Effector memory CD4-positive, alpha-beta T cell (primary cell): ENCODE results near the gene NXPH4.

ENCODE experiments used
- DNase-seq, 3 donors: peaks; one replicate each; pipeline ENCODE4 v3.0.0-alpha.2; 2020
- H3K27ac ChIP-seq: 2 replicates; pipeline ENCODE4 v1.7.0; 2013; ENCODE audit warnings: mild to moderate bottlenecking, low read length, moderate library complexity; ENCODE audit not compliant: insufficient read depth, poor library complexity, severe bottlenecking
- H3K27me3 ChIP-seq: replicated peaks from 2 replicates; pipeline ENCODE4 v1.7.0; 2013; ENCODE audit warnings: mild to moderate bottlenecking, low read length; ENCODE audit not compliant: insufficient read depth, control insufficient read depth, poor library complexity, severe bottlenecking
- H3K36me3 ChIP-seq: 2 replicates; pipeline ENCODE4 v1.7.0; 2013; ENCODE audit warnings: mild to moderate bottlenecking, low read length, moderate library complexity; ENCODE audit not compliant: control insufficient read depth, insufficient read depth
- H3K4me1 ChIP-seq: 2 replicates; pipeline ENCODE4 v1.7.0; 2013; ENCODE audit warnings: low read length, mild to moderate bottlenecking; ENCODE audit not compliant: control insufficient read depth, insufficient read depth, poor library complexity, severe bottlenecking
- H3K4me3 ChIP-seq: 2 replicates; pipeline ENCODE4 v1.7.0; 2013; ENCODE audit warnings: low read length, low read depth, mild to moderate bottlenecking; ENCODE audit not compliant: insufficient read depth, poor library complexity, severe bottlenecking
- H3K9me3 ChIP-seq: 2 replicates; pipeline ENCODE4 v1.7.0; 2013; ENCODE audit warnings: mild to moderate bottlenecking, low read length, moderate library complexity; ENCODE audit not compliant: control insufficient read depth

The NXPH4 gene

GRCh38 chr12:57192920-57193319, 23.7 kb upstream of the NXPH4 start:
- Histone ChIP-seq H3K4me1 (no peaks in the 10 kb centered on the region), H3K27me3 (no peaks in the 10 kb centered on the region), H3K27ac (no peak overlapping the region), H3K36me3 (no peaks in the 10 kb centered on the region), H3K9me3 (no peaks in the 10 kb centered on the region), H3K4me3 (no peak overlapping the region)
- DNase-seq = no peak

- no peaks in the 10 kb centered on the region for H3K4me1 ChIP-seq
- no peaks in the 10 kb centered on the region for H3K27me3 ChIP-seq
- no peak for DNase-seq
- no peaks in the 10 kb centered on the region for H3K36me3 ChIP-seq
- H3K4me3 ChIP-seq = no peak overlapping the region
- H3K9me3 ChIP-seq = no peaks in the 10 kb centered on the region
- H3K27ac ChIP-seq = no peak overlapping the region
These were observed 22.8 kb upstream of the NXPH4 start for GRCh38 chr12:57193706-57194245.

- Histone ChIP-seq H3K27me3 (no peaks in the 10 kb centered on the region), H3K9me3 (no peaks in the 10 kb centered on the region), H3K4me3 (no peak overlapping the region), H3K36me3 (no peaks in the 10 kb centered on the region), H3K4me1 (no peaks in the 10 kb centered on the region), H3K27ac (no peak overlapping the region)
- DNase-seq = no peak
These were observed 22.3 kb upstream of the NXPH4 start for GRCh38 chr12:57194253-57194652.

- H3K36me3 ChIP-seq = no peaks in the 10 kb centered on the region
- no peak overlapping the region for H3K4me3 ChIP-seq
- H3K4me1 ChIP-seq = no peaks in the 10 kb centered on the region
These were observed 21.4 kb upstream of the NXPH4 start for GRCh38 chr12:57195186-57195585.

GRCh38 chr12:57195611-57196371, 20.8 kb upstream of the NXPH4 start:
- H3K4me1 ChIP-seq = no peaks in the 10 kb centered on the region
- no peak overlapping the region for H3K4me3 ChIP-seq
- H3K9me3 ChIP-seq = no peaks in the 10 kb centered on the region
- no peak overlapping the region for H3K27ac ChIP-seq
- H3K36me3 ChIP-seq = no peaks in the 10 kb centered on the region
- no peaks in the 10 kb centered on the region for H3K27me3 ChIP-seq
- no peak for DNase-seq

More at GRCh38 chr12:57195186-57195585, 21.4 kb upstream of the NXPH4 start:
- no peak for DNase-seq
- Histone ChIP-seq H3K27me3 (no peaks in the 10 kb centered on the region), H3K27ac (no peak overlapping the region), H3K9me3 (no peaks in the 10 kb centered on the region)

GRCh38 chr12:57196439-57196838, 20.2 kb upstream of the NXPH4 start:
- Histone ChIP-seq H3K4me1 (no peaks in the 10 kb centered on the region), H3K4me3 (no peak overlapping the region), H3K27me3 (no peaks in the 10 kb centered on the region), H3K27ac (no peak overlapping the region), H3K9me3 (no peaks in the 10 kb centered on the region), H3K36me3 (no peaks in the 10 kb centered on the region)
- DNase-seq = no peak

- DNase-seq = no peak
- Histone ChIP-seq H3K27me3 (no peaks in the 10 kb centered on the region), H3K27ac (no peak overlapping the region), H3K4me3 (no peak overlapping the region), H3K9me3 (no peaks in the 10 kb centered on the region), H3K4me1 (no peaks in the 10 kb centered on the region), H3K36me3 (no peaks in the 10 kb centered on the region)
These were observed 19.6 kb upstream of the NXPH4 start for GRCh38 chr12:57196956-57197355.

GRCh38 chr12:57198329-57198728, 18.3 kb upstream of the NXPH4 start:
- DNase-seq = no peak
- Histone ChIP-seq H3K4me3 (no peak overlapping the region), H3K36me3 (no peaks in the 10 kb centered on the region), H3K27me3 (no peaks in the 10 kb centered on the region), H3K4me1 (no peaks in the 10 kb centered on the region), H3K27ac (no peak overlapping the region), H3K9me3 (no peaks in the 10 kb centered on the region)

GRCh38 chr12:57199191-57199590, 17.4 kb upstream of the NXPH4 start:
- no peak overlapping the region for H3K27ac ChIP-seq
- no peaks in the 10 kb centered on the region for H3K9me3 ChIP-seq
- no peaks in the 10 kb centered on the region for H3K27me3 ChIP-seq
- no peaks in the 10 kb centered on the region for H3K4me1 ChIP-seq
- DNase-seq = no peak
- no peaks in the 10 kb centered on the region for H3K36me3 ChIP-seq
- no peak overlapping the region for H3K4me3 ChIP-seq

- no peak for DNase-seq
- Histone ChIP-seq H3K4me1 (no peaks in the 10 kb centered on the region), H3K27ac (no peak overlapping the region), H3K9me3 (no peaks in the 10 kb centered on the region), H3K36me3 (no peaks in the 10 kb centered on the region), H3K27me3 (no peaks in the 10 kb centered on the region), H3K4me3 (no peak overlapping the region)
These were observed 16.1 kb upstream of the NXPH4 start for GRCh38 chr12:57200497-57200896.
